Astrocyte (in vitro differentiated cells and primary cell): ENCODE results near the gene RPGRIP1L. TPM values are rescaled to one million over a fixed set of nuclear protein-coding genes. Genes with fewer than 3 reads are reported as not detected.

Source experiments
- DNase-seq: peaks from one replicate; pipeline ENCODE4 v3.0.0-alpha.2; 2010; ENCODE audit warnings: low read depth
- FAIRE-seq: peaks from 2 replicates; lab custom pipeline; 2011; peaks lifted over from hg19 to GRCh38; lab: Jason Lieb, UNC
- H2AFZ ChIP-seq: 2 replicates; pipeline ENCODE4 v1.6.0; 2012; ENCODE audit warnings: low read depth, low read length, inconsistent platforms
- H3K27ac ChIP-seq: 2 replicates; pipeline ENCODE4 v1.5.1; 2011; ENCODE audit warnings: low read depth, low read length, inconsistent platforms
- H3K27me3 ChIP-seq: 2 replicates; pipeline ENCODE4 v1.6.0; 2011; ENCODE audit warnings: low read length, inconsistent platforms; ENCODE audit not compliant: insufficient read depth
- H3K36me3 ChIP-seq: 2 replicates; pipeline ENCODE4 v1.5.1; 2011; ENCODE audit warnings: low read length, inconsistent platforms; ENCODE audit not compliant: insufficient read depth
- H3K4me1 ChIP-seq: 2 replicates; pipeline ENCODE4 v1.5.1; 2011; ENCODE audit warnings: low read length, inconsistent platforms; ENCODE audit not compliant: insufficient read depth
- H3K4me2 ChIP-seq: 2 replicates; pipeline ENCODE4 v1.6.0; 2012; ENCODE audit warnings: low read length, inconsistent platforms
- H3K4me3 ChIP-seq: 2 replicates; pipeline ENCODE4 v1.5.1; 2011; ENCODE audit warnings: low read depth, mild to moderate bottlenecking, low read length, inconsistent platforms; ENCODE audit not compliant: insufficient read depth
- H3K79me2 ChIP-seq: 2 replicates; pipeline ENCODE4 v1.6.0; 2012; ENCODE audit warnings: mild to moderate bottlenecking, low read length, inconsistent platforms; ENCODE audit not compliant: insufficient read depth
- H3K9ac ChIP-seq: 2 replicates; pipeline ENCODE4 v1.6.0; 2012; ENCODE audit warnings: mild to moderate bottlenecking, low read length, inconsistent platforms
- H3K9me3 ChIP-seq: 2 replicates; pipeline ENCODE4 v1.5.1; 2012; ENCODE audit warnings: low read depth, mild to moderate bottlenecking, low read length, inconsistent platforms; ENCODE audit not compliant: insufficient read depth
- H4K20me1 ChIP-seq: 2 replicates; pipeline ENCODE4 v1.6.0; 2012; ENCODE audit warnings: low read length, inconsistent platforms; ENCODE audit not compliant: insufficient read depth
- H3K27ac Mint-ChIP-seq: one replicate; pipeline ENCODE4 v1.8.0; 2021; ENCODE audit warnings: mild to moderate bottlenecking, mixed read lengths; ENCODE audit not compliant: unreplicated experiment
- H3K27me3 Mint-ChIP-seq: one replicate; pipeline ENCODE4 v1.8.0; 2021; ENCODE audit warnings: low read depth, mixed read lengths; ENCODE audit not compliant: unreplicated experiment
- H3K36me3 Mint-ChIP-seq: one replicate; pipeline ENCODE4 v1.8.0; 2021; ENCODE audit warnings: low read depth, mixed read lengths; ENCODE audit not compliant: unreplicated experiment
- H3K4me1 Mint-ChIP-seq: one replicate; pipeline ENCODE4 v1.8.0; 2021; ENCODE audit warnings: low read depth, mixed read lengths; ENCODE audit not compliant: unreplicated experiment
- H3K4me3 Mint-ChIP-seq: one replicate; pipeline ENCODE4 v1.8.0; 2021; ENCODE audit warnings: mild to moderate bottlenecking, moderate library complexity, mixed read lengths; ENCODE audit not compliant: unreplicated experiment
- H3K9me3 Mint-ChIP-seq: one replicate; pipeline ENCODE4 v1.8.0; 2021; ENCODE audit warnings: mild to moderate bottlenecking, mixed read lengths; ENCODE audit not compliant: unreplicated experiment
- EZH2 ChIP-seq: IDR thresholded peaks from 2 replicates; pipeline ENCODE4 v1.6.1; 2012; ENCODE audit warnings: mild to moderate bottlenecking, low read length, inconsistent platforms; ENCODE audit not compliant: insufficient read depth
- total RNA-seq: library from RNA; stranded (reverse); gene quantifications from 2 replicates; pipeline ENCODE4 v1.2.1, GENCODE V29; 2021
- TF ChIP-seq, protein P1 (sequence below): IDR thresholded peaks from 2 replicates; pipeline ENCODE4 v1.5.1; 2011; ENCODE audit warnings: low read depth, mild to moderate bottlenecking, inconsistent platforms, low read length, moderate library complexity; ENCODE audit not compliant: insufficient read depth

The RPGRIP1L gene
- total RNA-seq, 1 donor from 2014 or later: 18.1 TPM

DNA sequence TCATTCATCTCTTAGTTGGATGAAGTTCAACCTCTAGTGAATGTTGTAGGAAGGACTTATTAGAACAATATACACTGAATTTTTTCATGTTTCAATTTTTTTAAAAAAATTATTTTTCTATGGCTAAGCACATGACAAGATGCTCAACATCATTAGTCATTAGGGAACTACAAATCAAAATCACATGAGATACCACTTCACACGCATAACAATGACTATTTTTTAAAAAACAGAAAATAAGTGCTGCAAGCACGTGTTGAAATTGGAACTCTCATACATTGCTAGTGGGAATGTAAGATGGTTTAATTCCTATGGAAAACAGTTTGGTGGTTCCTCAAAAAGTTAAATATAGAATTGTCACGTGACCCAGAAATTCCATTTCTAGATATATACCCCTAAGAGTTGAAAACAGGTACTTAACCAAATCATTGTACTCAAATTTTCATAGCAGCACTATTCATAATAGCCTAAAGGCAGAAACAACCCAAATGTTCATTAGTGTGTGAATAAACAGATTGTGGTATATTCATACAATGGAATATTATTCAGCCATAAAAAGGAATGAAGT, 115.5 kb downstream of the RPGRIP1L start:
- H3K9ac ChIP-seq: no peak overlapping the region
- no peak overlapping the region for H3K4me2 ChIP-seq
- no peaks in the 10 kb centered on the region for H4K20me1 ChIP-seq
- no peak for DNase-seq
- no peak overlapping the region for H3K27ac ChIP-seq
- H3K27me3 ChIP-seq: no peaks in the 10 kb centered on the region
- FAIRE-seq: no peak
- Mint-ChIP-seq H3K27me3 (no peaks in the 10 kb centered on the region), H3K27ac (no peak overlapping the region), H3K36me3 (peaks cover 1% of the 10 kb centered on the region), H3K4me3 (no peak overlapping the region), H3K9me3 (peaks cover under 1% of the 10 kb centered on the region), H3K4me1 (peaks cover 8% of the 10 kb centered on the region)
- H3K36me3 ChIP-seq: no peaks in the 10 kb centered on the region
- H3K4me1 ChIP-seq: no peaks in the 10 kb centered on the region
- H3K79me2 ChIP-seq: no peaks in the 10 kb centered on the region
- H3K9me3 ChIP-seq: no peaks in the 10 kb centered on the region
- no peak overlapping the region for H2AFZ ChIP-seq
- no peak overlapping the region for H3K4me3 ChIP-seq
- TF ChIP-seq, protein P1, sequence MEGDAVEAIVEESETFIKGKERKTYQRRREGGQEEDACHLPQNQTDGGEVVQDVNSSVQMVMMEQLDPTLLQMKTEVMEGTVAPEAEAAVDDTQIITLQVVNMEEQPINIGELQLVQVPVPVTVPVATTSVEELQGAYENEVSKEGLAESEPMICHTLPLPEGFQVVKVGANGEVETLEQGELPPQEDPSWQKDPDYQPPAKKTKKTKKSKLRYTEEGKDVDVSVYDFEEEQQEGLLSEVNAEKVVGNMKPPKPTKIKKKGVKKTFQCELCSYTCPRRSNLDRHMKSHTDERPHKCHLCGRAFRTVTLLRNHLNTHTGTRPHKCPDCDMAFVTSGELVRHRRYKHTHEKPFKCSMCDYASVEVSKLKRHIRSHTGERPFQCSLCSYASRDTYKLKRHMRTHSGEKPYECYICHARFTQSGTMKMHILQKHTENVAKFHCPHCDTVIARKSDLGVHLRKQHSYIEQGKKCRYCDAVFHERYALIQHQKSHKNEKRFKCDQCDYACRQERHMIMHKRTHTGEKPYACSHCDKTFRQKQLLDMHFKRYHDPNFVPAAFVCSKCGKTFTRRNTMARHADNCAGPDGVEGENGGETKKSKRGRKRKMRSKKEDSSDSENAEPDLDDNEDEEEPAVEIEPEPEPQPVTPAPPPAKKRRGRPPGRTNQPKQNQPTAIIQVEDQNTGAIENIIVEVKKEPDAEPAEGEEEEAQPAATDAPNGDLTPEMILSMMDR: no peak
- no peak for TF ChIP-seq EZH2

DNA sequence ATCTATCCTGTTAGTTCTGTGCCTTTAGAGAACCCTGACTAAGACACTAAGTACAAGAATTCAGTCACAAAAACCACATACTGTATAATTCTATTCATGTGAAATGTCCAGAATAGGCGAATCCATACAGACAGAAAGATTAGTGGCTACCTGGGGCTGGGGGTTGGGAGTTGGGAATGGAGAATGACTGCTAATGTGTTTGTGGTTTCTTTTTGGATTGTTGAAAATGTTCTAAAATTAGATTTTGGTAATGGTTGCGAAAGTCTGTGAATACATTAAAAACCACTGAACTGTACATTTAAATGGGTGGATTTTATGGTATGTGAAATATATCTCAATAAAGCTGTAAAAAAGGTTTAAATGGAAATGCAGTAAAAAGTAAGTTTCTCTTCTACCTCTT, 120.3 kb downstream of the RPGRIP1L start:
- H3K36me3 ChIP-seq: no peaks in the 10 kb centered on the region
- FAIRE-seq (no peak), DNase-seq (peak; percentile 27)
- Mint-ChIP-seq H3K4me3 (no peak overlapping the region), H3K27me3 (peaks cover 9% of the 10 kb centered on the region), H3K36me3 (peaks cover 1% of the 10 kb centered on the region), H3K9me3 (peaks cover 4% of the 10 kb centered on the region), H3K4me1 (peaks cover 11% of the 10 kb centered on the region), H3K27ac (no peak overlapping the region)
- no peaks in the 10 kb centered on the region for H3K79me2 ChIP-seq
- no peaks in the 10 kb centered on the region for H3K4me1 ChIP-seq
- H3K9ac ChIP-seq: no peak overlapping the region
- no peaks in the 10 kb centered on the region for H3K27me3 ChIP-seq
- TF ChIP-seq, protein P1: no peak
- TF ChIP-seq EZH2: no peak
- no peaks in the 10 kb centered on the region for H4K20me1 ChIP-seq
- no peak overlapping the region for H3K4me3 ChIP-seq
- H3K9me3 ChIP-seq: no peaks in the 10 kb centered on the region
- H3K4me2 ChIP-seq: no peak overlapping the region
- no peak overlapping the region for H3K27ac ChIP-seq
- H2AFZ ChIP-seq: no peak overlapping the region

DNA sequence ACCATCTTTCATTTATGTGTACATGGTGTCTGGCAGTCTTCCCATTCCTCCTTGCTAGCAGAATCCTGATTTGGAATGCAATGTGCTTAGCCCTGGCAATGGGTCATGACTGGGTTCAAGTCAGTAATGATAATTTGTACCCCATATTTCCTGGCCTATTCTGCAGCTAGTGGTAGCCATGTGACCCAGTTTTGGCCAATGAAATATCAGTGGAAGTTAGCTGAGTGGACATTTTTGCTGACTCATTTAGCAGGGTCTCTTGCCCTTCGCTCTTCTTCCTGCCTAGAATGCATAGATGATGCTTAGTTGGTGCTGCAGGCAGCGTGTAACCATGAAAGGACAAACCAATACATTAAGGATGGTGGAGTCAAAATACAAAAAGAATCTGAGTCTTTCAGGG, 121.9 kb downstream of the RPGRIP1L start:
- H3K36me3 ChIP-seq: no peaks in the 10 kb centered on the region
- no peaks in the 10 kb centered on the region for H3K79me2 ChIP-seq
- no peak overlapping the region for H3K4me3 ChIP-seq
- Mint-ChIP-seq H3K9me3 (peaks cover 4% of the 10 kb centered on the region), H3K4me1 (peaks cover 11% of the 10 kb centered on the region), H3K27me3 (peaks cover 9% of the 10 kb centered on the region), H3K27ac (no peak overlapping the region), H3K4me3 (no peak overlapping the region), H3K36me3 (peaks cover 1% of the 10 kb centered on the region)
- no peaks in the 10 kb centered on the region for H3K27me3 ChIP-seq
- H3K9me3 ChIP-seq: no peaks in the 10 kb centered on the region
- H3K4me1 ChIP-seq: no peaks in the 10 kb centered on the region
- TF ChIP-seq EZH2: no peak
- TF ChIP-seq, protein P1: no peak
- no peak overlapping the region for H2AFZ ChIP-seq
- FAIRE-seq: no peak
- H3K4me2 ChIP-seq: no peak overlapping the region
- no peak overlapping the region for H3K9ac ChIP-seq
- DNase-seq: no peak
- no peak overlapping the region for H3K27ac ChIP-seq
- no peaks in the 10 kb centered on the region for H4K20me1 ChIP-seq
